AG10803 (cell line): ENCODE results near the gene APIP.

ENCODE experiments used
- DNase-seq: peaks from one replicate; pipeline ENCODE4 v3.0.0; 2010; ENCODE audit warnings: low read depth
- H3K4me3 ChIP-seq: 2 replicates; pipeline ENCODE4 v1.5.1; 2011; ENCODE audit warnings: mild to moderate bottlenecking, low read length, control low read depth
- CTCF ChIP-seq: conservative IDR thresholded peaks from 2 replicates; pipeline ENCODE4 v1.5.1; 2011; ENCODE audit warnings: mild to moderate bottlenecking, low read length, control low read depth, inconsistent platforms

The APIP gene

GRCh38 chr11:34843271-34843670, 72.9 kb downstream of the APIP start:
- no peak for TF ChIP-seq CTCF
- H3K4me3 ChIP-seq, result no peak overlapping the region
- no peak for DNase-seq

GRCh38 chr11:34840736-34841386, 75.3 kb downstream of the APIP start:
- peak; percentile 50 for TF ChIP-seq CTCF
- peak; percentile 30 for DNase-seq
- H3K4me3 ChIP-seq, result no peak overlapping the region

- TF ChIP-seq CTCF, result no peak
- DNase-seq, result no peak
- no peak overlapping the region for H3K4me3 ChIP-seq
Observed at GRCh38 chr11:34839969-34840368, 76.2 kb downstream of the APIP start.

GRCh38 chr11:34836958-34837856, 79.0 kb downstream of the APIP start:
- TF ChIP-seq CTCF, result no peak
- H3K4me3 ChIP-seq, result no peak overlapping the region
- no peak for DNase-seq

- DNase-seq, result no peak
Observed at GRCh38 chr11:34833602-34834001, 82.6 kb downstream of the APIP start.

More at GRCh38 chr11:34833602-34834001, 82.6 kb downstream of the APIP start:
- TF ChIP-seq CTCF, result no peak
- H3K4me3 ChIP-seq, result no peak overlapping the region
